WTC11 (cell line): Measurements from ENCODE around the gene PGAP2. TPM values are rescaled to one million over a fixed set of nuclear protein-coding genes. Genes with fewer than 3 reads are reported as not detected.

Experiments used
- ATAC-seq: fragments of 200-7000 bp; cut with Tn5 transposase; 2 replicates; pipeline ENCODE4 v1.10.0; 2021; ENCODE audit warnings: mild to moderate bottlenecking, moderate library complexity
- CTCF ChIA-PET: fragments of 300-600 bp; sonication (Branson Sonifier 250); formaldehyde crosslinking; loops from one replicate; lab custom pipeline; 2021; ENCODE audit warnings: antibody characterized with exemption; lab: Charles Lee
- POLR2A ChIA-PET: fragments of 350-600 bp; sonication (Branson Sonifier 250); formaldehyde crosslinking; loops from one replicate; lab custom pipeline; 2021; ENCODE audit warnings: antibody characterized with exemption; lab: Charles Lee
- DNase-seq: peaks from one replicate; pipeline ENCODE4 v3.0.0; 2021; ENCODE audit warnings: low spot score
- H3K27ac Mint-ChIP-seq: 2 replicates; pipeline ENCODE4 v1.8.0; 2021; ENCODE audit warnings: mixed read lengths
- H3K27me3 Mint-ChIP-seq: 2 replicates; pipeline ENCODE4 v1.8.0; 2021; ENCODE audit warnings: low read depth, mild to moderate bottlenecking, moderate library complexity, mixed read lengths
- H3K36me3 Mint-ChIP-seq: 2 replicates; pipeline ENCODE4 v1.8.0; 2021; ENCODE audit warnings: mixed read lengths
- H3K4me1 Mint-ChIP-seq: 2 replicates; pipeline ENCODE4 v1.8.0; 2022; ENCODE audit warnings: mixed read lengths
- H3K4me3 Mint-ChIP-seq: 2 replicates; pipeline ENCODE4 v1.8.0; 2021; ENCODE audit warnings: mild to moderate bottlenecking, moderate library complexity, mixed read lengths
- H3K9me3 Mint-ChIP-seq: 2 replicates; pipeline ENCODE4 v1.8.0; 2021; ENCODE audit warnings: mixed read lengths
- CREM ChIP-seq: sonication (generic); formaldehyde crosslinking; IDR thresholded peaks from 2 replicates; pipeline ENCODE4 v1.8.1; 2022; ENCODE audit warnings: mild to moderate bottlenecking, missing genetic modification reagents, moderate library complexity
- ETV6 ChIP-seq: sonication (generic); formaldehyde crosslinking; IDR thresholded peaks from 2 replicates; pipeline ENCODE4 v1.8.1; 2022; ENCODE audit warnings: mild to moderate bottlenecking, missing genetic modification reagents
- GTF2I ChIP-seq: fragments of 250-450 bp; sonication (Bioruptor Pico); conservative IDR thresholded peaks from 2 replicates; pipeline ENCODE4 v1.4.0; 2021; ENCODE audit warnings: mild to moderate bottlenecking
- MYBL2 ChIP-seq: sonication (generic); formaldehyde crosslinking; IDR thresholded peaks from 2 replicates; pipeline ENCODE4 v1.8.1; 2023; ENCODE audit warnings: mild to moderate bottlenecking, moderate library complexity, missing genetic modification reagents
- RORB ChIP-seq: fragments of 250-450 bp; sonication (Bioruptor Pico); IDR thresholded peaks from 2 replicates; pipeline ENCODE4 v1.9.0; 2021; ENCODE audit warnings: mild to moderate bottlenecking
- SOX15 ChIP-seq: fragments of 250-450 bp; sonication (Bioruptor Pico); IDR thresholded peaks from 2 replicates; pipeline ENCODE4 v1.9.0; 2021; ENCODE audit warnings: mild to moderate bottlenecking
- ZNF121 ChIP-seq: sonication (generic); formaldehyde crosslinking; IDR thresholded peaks from 2 replicates; pipeline ENCODE4 v1.8.0; 2023; ENCODE audit warnings: missing genetic modification reagents
- ZNF423 ChIP-seq: fragments of 250-450 bp; sonication (Bioruptor Pico); IDR thresholded peaks from 2 replicates; pipeline ENCODE4 v2.1.2; 2022; ENCODE audit warnings: mild to moderate bottlenecking, moderate library complexity
- ZNF671 ChIP-seq: fragments of 250-450 bp; sonication (Bioruptor Pico); IDR thresholded peaks from 2 replicates; pipeline ENCODE4 v1.8.0; 2021; ENCODE audit warnings: mild to moderate bottlenecking
- total RNA-seq: library from RNA; stranded (reverse); gene quantifications from 3 replicates; pipeline ENCODE4 v1.2.3, GENCODE V29; 2021
- TF ChIP-seq, protein P1 (sequence below): fragments of 250-450 bp; sonication (Bioruptor Pico); IDR thresholded peaks from 2 replicates; pipeline ENCODE4 v1.9.0; 2021; ENCODE audit warnings: mild to moderate bottlenecking, borderline replicate concordance
- TF ChIP-seq, protein P2 (sequence below): sonication (generic); formaldehyde crosslinking; IDR thresholded peaks from 2 replicates; pipeline ENCODE4 v1.8.0; 2022; ENCODE audit warnings: mild to moderate bottlenecking, missing genetic modification reagents
- TF ChIP-seq, protein P3 (sequence below): fragments of 200-600 bp; IDR thresholded peaks from 2 replicates; pipeline ENCODE4 v1.8.0; 2022; ENCODE audit warnings: antibody characterized with exemption
- TF ChIP-seq, protein P4 (sequence below): sonication (generic); formaldehyde crosslinking; IDR thresholded peaks from 2 replicates; pipeline ENCODE4 v1.8.1; 2022; ENCODE audit warnings: mild to moderate bottlenecking, moderate library complexity, missing genetic modification reagents
- TF ChIP-seq, protein P5 (sequence below): sonication (generic); formaldehyde crosslinking; IDR thresholded peaks from 2 replicates; pipeline ENCODE4 v1.8.0; 2022; ENCODE audit warnings: mild to moderate bottlenecking, missing genetic modification reagents
- TF ChIP-seq, protein P6 (sequence below): sonication (generic); formaldehyde crosslinking; IDR thresholded peaks from 2 replicates; pipeline ENCODE4 v1.8.1; 2023; ENCODE audit warnings: mild to moderate bottlenecking, missing genetic modification reagents
- TF ChIP-seq, protein P7 (sequence below): sonication (generic); formaldehyde crosslinking; conservative IDR thresholded peaks from 2 replicates; pipeline ENCODE4 v1.8.1; 2023; ENCODE audit warnings: mild to moderate bottlenecking, low read depth, missing genetic modification reagents, moderate library complexity

The PGAP2 gene
- total RNA-seq, 1 experiment from 2014 or later = 43.0 TPM

DNA sequence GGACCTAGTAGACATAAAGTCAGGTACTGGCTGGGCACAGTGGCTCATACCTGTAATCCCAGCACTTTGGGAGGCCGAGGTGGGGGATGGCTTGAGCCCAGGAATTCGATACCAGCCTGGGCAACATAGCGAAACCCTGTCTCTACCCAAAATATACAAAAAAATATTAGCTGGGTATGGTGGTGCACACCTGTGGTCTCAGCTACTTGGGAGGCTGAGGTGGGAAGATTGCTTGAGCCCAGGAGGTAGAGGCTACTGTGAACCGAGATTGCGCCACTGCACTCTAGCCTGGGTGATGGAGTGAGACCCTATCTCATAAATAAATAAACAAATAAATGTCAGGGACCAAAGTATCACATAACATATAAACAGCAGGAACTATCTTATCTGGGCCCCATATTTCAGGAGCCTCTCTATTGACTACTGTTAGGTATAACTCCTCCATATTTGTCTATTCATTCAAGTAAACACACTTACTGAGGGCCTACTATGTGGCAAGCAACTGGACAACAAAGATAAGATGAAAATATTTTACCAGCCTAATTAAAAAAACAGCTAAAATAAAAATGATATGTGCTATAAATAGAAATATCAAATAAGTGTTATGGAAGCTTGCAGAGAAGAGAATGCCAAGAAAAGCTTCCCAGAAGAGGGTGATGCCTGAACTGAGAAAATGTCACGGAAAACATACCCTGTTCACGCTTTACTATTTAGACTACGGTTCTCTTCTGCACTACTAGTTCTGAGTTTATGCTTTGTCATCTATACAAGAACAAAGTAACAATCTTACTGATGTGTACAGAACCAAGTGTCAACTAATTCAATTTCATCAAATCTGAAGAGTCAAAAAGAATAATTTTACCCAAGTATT is 13.0 kb upstream of the PGAP2 start (continued):
- TF ChIP-seq, protein P1, sequence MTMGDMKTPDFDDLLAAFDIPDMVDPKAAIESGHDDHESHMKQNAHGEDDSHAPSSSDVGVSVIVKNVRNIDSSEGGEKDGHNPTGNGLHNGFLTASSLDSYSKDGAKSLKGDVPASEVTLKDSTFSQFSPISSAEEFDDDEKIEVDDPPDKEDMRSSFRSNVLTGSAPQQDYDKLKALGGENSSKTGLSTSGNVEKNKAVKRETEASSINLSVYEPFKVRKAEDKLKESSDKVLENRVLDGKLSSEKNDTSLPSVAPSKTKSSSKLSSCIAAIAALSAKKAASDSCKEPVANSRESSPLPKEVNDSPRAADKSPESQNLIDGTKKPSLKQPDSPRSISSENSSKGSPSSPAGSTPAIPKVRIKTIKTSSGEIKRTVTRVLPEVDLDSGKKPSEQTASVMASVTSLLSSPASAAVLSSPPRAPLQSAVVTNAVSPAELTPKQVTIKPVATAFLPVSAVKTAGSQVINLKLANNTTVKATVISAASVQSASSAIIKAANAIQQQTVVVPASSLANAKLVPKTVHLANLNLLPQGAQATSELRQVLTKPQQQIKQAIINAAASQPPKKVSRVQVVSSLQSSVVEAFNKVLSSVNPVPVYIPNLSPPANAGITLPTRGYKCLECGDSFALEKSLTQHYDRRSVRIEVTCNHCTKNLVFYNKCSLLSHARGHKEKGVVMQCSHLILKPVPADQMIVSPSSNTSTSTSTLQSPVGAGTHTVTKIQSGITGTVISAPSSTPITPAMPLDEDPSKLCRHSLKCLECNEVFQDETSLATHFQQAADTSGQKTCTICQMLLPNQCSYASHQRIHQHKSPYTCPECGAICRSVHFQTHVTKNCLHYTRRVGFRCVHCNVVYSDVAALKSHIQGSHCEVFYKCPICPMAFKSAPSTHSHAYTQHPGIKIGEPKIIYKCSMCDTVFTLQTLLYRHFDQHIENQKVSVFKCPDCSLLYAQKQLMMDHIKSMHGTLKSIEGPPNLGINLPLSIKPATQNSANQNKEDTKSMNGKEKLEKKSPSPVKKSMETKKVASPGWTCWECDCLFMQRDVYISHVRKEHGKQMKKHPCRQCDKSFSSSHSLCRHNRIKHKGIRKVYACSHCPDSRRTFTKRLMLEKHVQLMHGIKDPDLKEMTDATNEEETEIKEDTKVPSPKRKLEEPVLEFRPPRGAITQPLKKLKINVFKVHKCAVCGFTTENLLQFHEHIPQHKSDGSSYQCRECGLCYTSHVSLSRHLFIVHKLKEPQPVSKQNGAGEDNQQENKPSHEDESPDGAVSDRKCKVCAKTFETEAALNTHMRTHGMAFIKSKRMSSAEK (CRISPR knock-in tag) = no peak
- TF ChIP-seq, protein P2, sequence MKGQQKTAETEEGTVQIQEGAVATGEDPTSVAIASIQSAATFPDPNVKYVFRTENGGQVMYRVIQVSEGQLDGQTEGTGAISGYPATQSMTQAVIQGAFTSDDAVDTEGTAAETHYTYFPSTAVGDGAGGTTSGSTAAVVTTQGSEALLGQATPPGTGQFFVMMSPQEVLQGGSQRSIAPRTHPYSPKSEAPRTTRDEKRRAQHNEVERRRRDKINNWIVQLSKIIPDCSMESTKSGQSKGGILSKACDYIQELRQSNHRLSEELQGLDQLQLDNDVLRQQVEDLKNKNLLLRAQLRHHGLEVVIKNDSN = no peak
- TF ChIP-seq ZNF423 (CRISPR knock-in tag) (no peak), ETV6 (CRISPR knock-in tag) (no peak), ZNF671 (CRISPR knock-in tag) (no peak), RORB (CRISPR knock-in tag) (no peak)

DNA sequence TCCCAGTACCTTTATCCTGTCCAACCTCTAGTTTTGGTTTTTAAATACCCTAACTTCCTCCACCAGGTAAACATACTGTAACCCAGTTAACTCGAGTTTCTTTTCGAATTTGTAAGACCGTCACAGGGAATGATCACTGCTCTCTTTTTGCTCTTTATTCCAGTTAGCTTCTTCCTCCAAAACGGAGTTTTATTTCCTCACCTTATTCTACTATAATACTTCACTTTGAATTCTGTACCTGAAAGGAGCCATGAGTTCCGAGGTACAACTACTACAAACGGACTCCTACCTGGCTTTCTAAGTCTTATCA is 12.4 kb upstream of the PGAP2 start:
- ATAC-seq (no peak), DNase-seq (no peak)
- peaks cover 17% of the 10 kb centered on the region for H3K4me1 Mint-ChIP-seq
- ChIA-PET POLR2A (interaction anchor here (0.6 kb wide), 1 partner anchor 12 kb away, joined by 3 read pairs; no protein-coding TSS in a partner anchor), CTCF (interaction anchor here (1.2 to 4.7 kb wide), 2 partner anchors 12 to 97 kb away, joined by 3 to 52 read pairs; partner anchors contain the start of gene PGAP2)
- peak overlapping the region; percentile 24 for H3K27ac Mint-ChIP-seq
- peaks cover 29% of the 10 kb centered on the region for H3K36me3 Mint-ChIP-seq
- peak overlapping the region; percentile 83 for H3K4me3 Mint-ChIP-seq
- no peaks in the 10 kb centered on the region for H3K27me3 Mint-ChIP-seq
- H3K9me3 Mint-ChIP-seq = no peaks in the 10 kb centered on the region
- TF ChIP-seq, protein P3, sequence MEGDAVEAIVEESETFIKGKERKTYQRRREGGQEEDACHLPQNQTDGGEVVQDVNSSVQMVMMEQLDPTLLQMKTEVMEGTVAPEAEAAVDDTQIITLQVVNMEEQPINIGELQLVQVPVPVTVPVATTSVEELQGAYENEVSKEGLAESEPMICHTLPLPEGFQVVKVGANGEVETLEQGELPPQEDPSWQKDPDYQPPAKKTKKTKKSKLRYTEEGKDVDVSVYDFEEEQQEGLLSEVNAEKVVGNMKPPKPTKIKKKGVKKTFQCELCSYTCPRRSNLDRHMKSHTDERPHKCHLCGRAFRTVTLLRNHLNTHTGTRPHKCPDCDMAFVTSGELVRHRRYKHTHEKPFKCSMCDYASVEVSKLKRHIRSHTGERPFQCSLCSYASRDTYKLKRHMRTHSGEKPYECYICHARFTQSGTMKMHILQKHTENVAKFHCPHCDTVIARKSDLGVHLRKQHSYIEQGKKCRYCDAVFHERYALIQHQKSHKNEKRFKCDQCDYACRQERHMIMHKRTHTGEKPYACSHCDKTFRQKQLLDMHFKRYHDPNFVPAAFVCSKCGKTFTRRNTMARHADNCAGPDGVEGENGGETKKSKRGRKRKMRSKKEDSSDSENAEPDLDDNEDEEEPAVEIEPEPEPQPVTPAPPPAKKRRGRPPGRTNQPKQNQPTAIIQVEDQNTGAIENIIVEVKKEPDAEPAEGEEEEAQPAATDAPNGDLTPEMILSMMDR = no peak
- TF ChIP-seq, protein P4, sequence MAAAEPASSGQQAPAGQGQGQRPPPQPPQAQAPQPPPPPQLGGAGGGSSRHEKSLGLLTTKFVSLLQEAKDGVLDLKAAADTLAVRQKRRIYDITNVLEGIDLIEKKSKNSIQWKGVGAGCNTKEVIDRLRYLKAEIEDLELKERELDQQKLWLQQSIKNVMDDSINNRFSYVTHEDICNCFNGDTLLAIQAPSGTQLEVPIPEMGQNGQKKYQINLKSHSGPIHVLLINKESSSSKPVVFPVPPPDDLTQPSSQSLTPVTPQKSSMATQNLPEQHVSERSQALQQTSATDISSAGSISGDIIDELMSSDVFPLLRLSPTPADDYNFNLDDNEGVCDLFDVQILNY = no peak
- TF ChIP-seq MYBL2 (CRISPR knock-in tag) (no peak), ZNF121 (CRISPR knock-in tag) (no peak), CREM (CRISPR knock-in tag) (no peak), SOX15 (CRISPR knock-in tag) (no peak), GTF2I (CRISPR knock-in tag) (no peak)
- TF ChIP-seq, protein P1 (CRISPR knock-in tag) = no peak
- TF ChIP-seq, protein P5, sequence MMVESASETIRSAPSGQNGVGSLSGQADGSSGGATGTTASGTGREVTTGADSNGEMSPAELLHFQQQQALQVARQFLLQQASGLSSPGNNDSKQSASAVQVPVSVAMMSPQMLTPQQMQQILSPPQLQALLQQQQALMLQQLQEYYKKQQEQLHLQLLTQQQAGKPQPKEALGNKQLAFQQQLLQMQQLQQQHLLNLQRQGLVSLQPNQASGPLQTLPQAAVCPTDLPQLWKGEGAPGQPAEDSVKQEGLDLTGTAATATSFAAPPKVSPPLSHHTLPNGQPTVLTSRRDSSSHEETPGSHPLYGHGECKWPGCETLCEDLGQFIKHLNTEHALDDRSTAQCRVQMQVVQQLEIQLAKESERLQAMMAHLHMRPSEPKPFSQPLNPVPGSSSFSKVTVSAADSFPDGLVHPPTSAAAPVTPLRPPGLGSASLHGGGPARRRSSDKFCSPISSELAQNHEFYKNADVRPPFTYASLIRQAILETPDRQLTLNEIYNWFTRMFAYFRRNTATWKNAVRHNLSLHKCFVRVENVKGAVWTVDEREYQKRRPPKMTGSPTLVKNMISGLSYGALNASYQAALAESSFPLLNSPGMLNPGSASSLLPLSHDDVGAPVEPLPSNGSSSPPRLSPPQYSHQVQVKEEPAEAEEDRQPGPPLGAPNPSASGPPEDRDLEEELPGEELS = no peak
- TF ChIP-seq, protein P6, sequence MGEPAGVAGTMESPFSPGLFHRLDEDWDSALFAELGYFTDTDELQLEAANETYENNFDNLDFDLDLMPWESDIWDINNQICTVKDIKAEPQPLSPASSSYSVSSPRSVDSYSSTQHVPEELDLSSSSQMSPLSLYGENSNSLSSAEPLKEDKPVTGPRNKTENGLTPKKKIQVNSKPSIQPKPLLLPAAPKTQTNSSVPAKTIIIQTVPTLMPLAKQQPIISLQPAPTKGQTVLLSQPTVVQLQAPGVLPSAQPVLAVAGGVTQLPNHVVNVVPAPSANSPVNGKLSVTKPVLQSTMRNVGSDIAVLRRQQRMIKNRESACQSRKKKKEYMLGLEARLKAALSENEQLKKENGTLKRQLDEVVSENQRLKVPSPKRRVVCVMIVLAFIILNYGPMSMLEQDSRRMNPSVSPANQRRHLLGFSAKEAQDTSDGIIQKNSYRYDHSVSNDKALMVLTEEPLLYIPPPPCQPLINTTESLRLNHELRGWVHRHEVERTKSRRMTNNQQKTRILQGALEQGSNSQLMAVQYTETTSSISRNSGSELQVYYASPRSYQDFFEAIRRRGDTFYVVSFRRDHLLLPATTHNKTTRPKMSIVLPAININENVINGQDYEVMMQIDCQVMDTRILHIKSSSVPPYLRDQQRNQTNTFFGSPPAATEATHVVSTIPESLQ (CRISPR knock-in tag) = no peak
- TF ChIP-seq, protein P7, sequence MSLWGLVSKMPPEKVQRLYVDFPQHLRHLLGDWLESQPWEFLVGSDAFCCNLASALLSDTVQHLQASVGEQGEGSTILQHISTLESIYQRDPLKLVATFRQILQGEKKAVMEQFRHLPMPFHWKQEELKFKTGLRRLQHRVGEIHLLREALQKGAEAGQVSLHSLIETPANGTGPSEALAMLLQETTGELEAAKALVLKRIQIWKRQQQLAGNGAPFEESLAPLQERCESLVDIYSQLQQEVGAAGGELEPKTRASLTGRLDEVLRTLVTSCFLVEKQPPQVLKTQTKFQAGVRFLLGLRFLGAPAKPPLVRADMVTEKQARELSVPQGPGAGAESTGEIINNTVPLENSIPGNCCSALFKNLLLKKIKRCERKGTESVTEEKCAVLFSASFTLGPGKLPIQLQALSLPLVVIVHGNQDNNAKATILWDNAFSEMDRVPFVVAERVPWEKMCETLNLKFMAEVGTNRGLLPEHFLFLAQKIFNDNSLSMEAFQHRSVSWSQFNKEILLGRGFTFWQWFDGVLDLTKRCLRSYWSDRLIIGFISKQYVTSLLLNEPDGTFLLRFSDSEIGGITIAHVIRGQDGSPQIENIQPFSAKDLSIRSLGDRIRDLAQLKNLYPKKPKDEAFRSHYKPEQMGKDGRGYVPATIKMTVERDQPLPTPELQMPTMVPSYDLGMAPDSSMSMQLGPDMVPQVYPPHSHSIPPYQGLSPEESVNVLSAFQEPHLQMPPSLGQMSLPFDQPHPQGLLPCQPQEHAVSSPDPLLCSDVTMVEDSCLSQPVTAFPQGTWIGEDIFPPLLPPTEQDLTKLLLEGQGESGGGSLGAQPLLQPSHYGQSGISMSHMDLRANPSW = no peak
